ENCODE measurements around the gene UBAP1.

Gene UBAP1

GRCh38 chr9:34254141-34254913 lies 75.5 kb downstream of the UBAP1 start:
- TF ChIP-seq CTCF (IDR thresholded peaks at IDR 0.05; ENCODE audit: low read depth, low read length) = no peak
- DNase-seq (ENCODE audit: extremely low read depth, low read depth) = peak; percentile 32

- no peak; the same call in none of the 2 replicates for TF ChIP-seq CTCF (IDR thresholded peaks at IDR 0.05; ENCODE audit: low read depth, low read length)
- no peak for DNase-seq (ENCODE audit: extremely low read depth, low read depth)
Measured at GRCh38 chr9:34254966-34255825, 76.4 kb downstream of the UBAP1 start.

GRCh38 chr9:34256104-34256503 lies 77.3 kb downstream of the UBAP1 start:
- no peak for DNase-seq (ENCODE audit: extremely low read depth, low read depth)
- peak; percentile 39 for TF ChIP-seq CTCF (IDR thresholded peaks at IDR 0.05; ENCODE audit: low read depth, low read length)

GRCh38 chr9:34256987-34257585 lies 78.2 kb downstream of the UBAP1 start:
- no peak for TF ChIP-seq CTCF (IDR thresholded peaks at IDR 0.05; ENCODE audit: low read depth, low read length)

GRCh38 chr9:34259315-34259714 lies 80.5 kb downstream of the UBAP1 start:
- no peak for TF ChIP-seq CTCF (IDR thresholded peaks at IDR 0.05; ENCODE audit: low read depth, low read length)
- DNase-seq (ENCODE audit: extremely low read depth, low read depth) = no peak

More at GRCh38 chr9:34256987-34257585, 78.2 kb downstream of the UBAP1 start:
- no peak for DNase-seq (ENCODE audit: extremely low read depth, low read depth)

GRCh38 chr9:34262971-34263370 lies 84.1 kb downstream of the UBAP1 start:
- TF ChIP-seq CTCF (IDR thresholded peaks at IDR 0.05; ENCODE audit: low read depth, low read length) = no peak
- DNase-seq (ENCODE audit: extremely low read depth, low read depth) = no peak
